Ishikawa (cell line): ENCODE results near the gene PEAK1.

Experiments used
- CEBPB ChIP-seq: IDR thresholded peaks from 2 replicates; pipeline ENCODE4 v1.6.1; 2012
- CREB1 ChIP-seq: IDR thresholded peaks from 2 replicates; pipeline ENCODE4 v1.6.1; 2012; ENCODE audit warnings: low read depth
- EP300 ChIP-seq: IDR thresholded peaks from 2 replicates; pipeline ENCODE4 v1.6.1; 2012; ENCODE audit warnings: borderline replicate concordance
- FOXM1 ChIP-seq: IDR thresholded peaks from 2 replicates; pipeline ENCODE4 v1.6.1; 2012; ENCODE audit warnings: low read depth, borderline replicate concordance
- MAX ChIP-seq: IDR thresholded peaks from 2 replicates; pipeline ENCODE4 v1.6.1; 2012
- NFIC ChIP-seq: IDR thresholded peaks from 2 replicates; pipeline ENCODE4 v1.6.1; 2012
- RAD21 ChIP-seq: IDR thresholded peaks from 2 replicates; pipeline ENCODE4 v1.6.1; 2012; ENCODE audit warnings: low read depth
- REST ChIP-seq: IDR thresholded peaks from 2 replicates; pipeline ENCODE4 v1.6.1; 2012; ENCODE audit warnings: low read depth, mild to moderate bottlenecking
- TAF1 ChIP-seq: IDR thresholded peaks from 2 replicates; pipeline ENCODE4 v1.6.1; 2012; ENCODE audit warnings: low read depth, mild to moderate bottlenecking
- TCF12 ChIP-seq: IDR thresholded peaks from 2 replicates; pipeline ENCODE4 v1.6.1; 2012; ENCODE audit warnings: low read depth
- USF1 ChIP-seq: IDR thresholded peaks from 2 replicates; pipeline ENCODE4 v1.6.1; 2012
- YY1 ChIP-seq: IDR thresholded peaks from 2 replicates; pipeline ENCODE4 v1.6.1; 2012; ENCODE audit warnings: low read depth
- ZBTB7A ChIP-seq: IDR thresholded peaks from 2 replicates; pipeline ENCODE4 v1.6.1; 2012; ENCODE audit warnings: low read depth

DNA sequence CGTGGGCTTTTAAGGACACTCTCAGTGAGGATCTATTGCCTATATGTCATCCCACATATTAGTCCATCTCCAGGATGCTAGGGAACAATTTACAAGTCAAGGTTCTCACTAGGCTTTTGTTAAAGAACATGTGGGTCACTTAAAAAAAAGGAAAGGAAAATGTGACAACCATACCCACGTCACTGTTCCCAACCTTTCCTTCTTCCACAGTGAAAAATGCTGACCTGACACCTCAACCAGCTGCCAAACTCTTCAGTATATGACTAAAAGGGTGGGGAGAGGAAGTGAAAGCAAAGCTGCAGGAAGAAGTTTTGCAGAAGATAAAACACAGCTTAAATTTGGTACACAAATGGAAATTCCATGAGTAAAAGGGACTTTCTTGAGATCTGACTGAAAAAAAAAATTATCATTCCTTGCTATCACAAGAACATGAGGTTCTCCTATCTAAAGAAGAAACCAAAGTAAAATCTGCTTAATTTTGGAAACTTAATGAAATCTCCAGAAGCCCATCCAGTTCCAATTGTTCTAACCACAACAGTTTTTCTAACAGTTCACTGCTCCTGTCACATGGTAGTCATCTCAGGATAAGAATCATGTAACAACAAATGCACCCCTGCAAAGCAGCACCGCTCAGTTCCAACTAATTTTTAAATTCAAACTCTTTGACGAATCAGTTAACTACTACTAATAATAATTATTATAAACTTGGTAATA is 232.0 kb downstream of the PEAK1 start:
- no peak for TF ChIP-seq CEBPB
- no peak for TF ChIP-seq TAF1
- no peak for TF ChIP-seq RAD21
- TF ChIP-seq EP300 = no peak
- no peak for TF ChIP-seq YY1
- no peak for TF ChIP-seq CREB1
- no peak for TF ChIP-seq USF1
- TF ChIP-seq FOXM1 = no peak
- no peak for TF ChIP-seq REST
- TF ChIP-seq ZBTB7A = no peak
- no peak for TF ChIP-seq NFIC
- TF ChIP-seq MAX = no peak
- TF ChIP-seq TCF12 = no peak
